Stimulated activated CD8-positive, alpha-beta memory T cell treated with anti-CD3 and anti-CD28 coated beads, Interleukin-15, amount 100 ng/mL, for 4 hours (primary cell): ENCODE data around the gene ITPRID1.

Source experiments
- DNase-seq, 2 donors: peaks; one replicate each; pipeline ENCODE4 v3.0.0-alpha.2; 2020; ENCODE audit warnings: low read depth in 2 of 2

The ITPRID1 gene

DNA sequence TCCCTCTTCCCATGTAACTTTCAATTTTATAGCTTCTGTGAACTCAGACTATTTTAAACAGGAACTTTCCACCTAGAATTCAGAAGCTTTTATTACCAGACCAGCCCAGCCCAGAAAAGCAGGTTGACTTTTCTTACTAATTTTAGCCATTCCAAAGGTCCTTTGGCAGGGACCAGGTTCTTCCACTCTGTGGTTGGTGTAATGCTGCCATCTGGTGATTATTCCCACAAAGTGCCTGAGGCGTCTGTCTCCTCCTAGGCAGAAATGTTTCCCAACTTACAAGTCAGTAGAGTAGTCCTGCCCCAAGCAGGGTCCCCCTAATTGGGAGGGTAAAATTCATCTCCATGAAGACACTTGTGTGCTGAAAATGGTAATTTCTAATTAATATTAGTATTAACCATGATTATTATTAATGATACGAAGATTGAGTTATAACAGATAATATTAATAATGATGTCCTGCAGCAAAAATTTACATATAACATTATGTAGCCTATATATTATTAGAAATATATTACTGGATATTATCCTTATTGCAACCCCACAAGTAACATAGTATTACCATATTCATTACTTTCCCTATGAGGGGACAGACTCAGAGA, 120.1 kb downstream of the ITPRID1 start:
- no peak for DNase-seq

DNA sequence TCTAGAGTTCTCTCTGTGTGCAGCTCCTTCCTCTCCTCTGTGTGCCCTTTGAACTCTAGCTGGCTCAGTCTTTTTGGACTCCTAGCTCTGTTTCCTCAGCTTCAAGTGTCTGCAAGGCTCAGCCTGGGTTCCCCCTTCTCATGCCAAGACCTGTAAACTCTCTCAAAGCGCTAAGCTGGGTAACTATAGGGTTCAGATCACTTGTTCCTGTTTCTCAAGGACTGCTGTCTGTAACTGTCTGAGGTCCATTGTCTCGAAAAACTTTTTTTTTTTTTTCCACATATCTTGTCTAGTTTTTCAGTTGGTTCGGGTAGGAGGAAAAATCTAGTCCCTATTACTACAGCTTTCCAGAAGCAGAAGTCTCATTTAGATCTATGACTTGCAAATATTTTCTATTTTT, 126.5 kb downstream of the ITPRID1 start:
- no peak for DNase-seq

DNA sequence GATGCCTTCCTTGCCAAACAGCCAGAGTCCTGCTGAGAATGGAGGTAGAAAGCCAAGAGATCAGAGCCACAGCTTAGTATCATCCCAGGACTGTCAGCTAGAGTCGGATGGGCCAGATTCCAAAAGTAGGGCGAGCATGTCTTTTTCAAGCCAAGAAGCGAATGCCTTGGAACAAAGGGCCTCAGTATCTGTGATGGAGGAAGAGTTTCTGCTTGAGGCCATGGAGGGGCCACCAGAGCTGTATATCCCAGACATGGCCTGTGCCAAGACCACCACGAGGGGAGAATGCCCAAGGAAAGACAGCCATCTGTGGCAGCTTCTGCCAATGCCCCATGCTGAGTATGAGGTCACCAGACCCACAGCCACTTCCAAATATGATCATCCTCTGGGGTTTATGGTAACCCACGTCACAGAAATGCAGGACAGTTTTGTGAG, 128.8 kb downstream of the ITPRID1 start:
- DNase-seq = no peak

DNA sequence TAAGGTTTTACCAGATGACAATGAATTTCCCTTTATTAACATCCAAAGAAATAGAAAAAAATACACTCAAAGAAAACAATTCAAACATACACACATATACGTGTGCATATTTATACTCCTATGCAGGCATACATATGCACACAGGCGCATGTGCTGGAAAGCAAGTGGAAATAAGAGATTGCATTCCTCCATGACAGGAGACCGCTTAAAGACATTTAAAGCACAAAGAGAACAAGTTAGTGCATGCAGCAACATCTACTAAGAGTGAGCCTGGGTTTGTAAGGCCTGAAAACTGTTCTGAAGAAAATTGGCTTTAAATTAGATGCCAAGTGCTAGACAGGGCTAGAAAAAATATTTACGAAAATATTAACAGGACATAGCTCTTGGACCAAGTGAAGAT, 133.1 kb downstream of the ITPRID1 start:
- DNase-seq = no peak

DNA sequence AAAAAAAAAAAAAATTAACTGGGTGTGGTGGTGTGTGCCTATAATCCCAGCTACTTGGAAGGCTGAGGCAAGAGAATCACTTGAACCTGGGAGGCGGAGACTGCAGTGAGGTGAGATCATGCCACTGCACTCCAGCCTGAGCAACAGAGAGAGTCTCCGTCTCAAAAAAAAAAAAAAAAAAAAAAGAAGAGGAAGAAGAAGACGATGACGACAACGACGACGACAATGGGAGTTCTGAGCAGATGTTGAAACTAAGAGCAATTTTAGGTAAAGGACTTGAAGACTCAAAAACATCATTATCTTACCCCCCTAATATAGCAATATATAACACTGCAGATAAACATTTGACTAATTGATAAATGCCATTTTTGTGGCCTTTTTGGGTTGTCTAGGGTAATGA, 133.6 kb downstream of the ITPRID1 start:
- no peak for DNase-seq

DNA sequence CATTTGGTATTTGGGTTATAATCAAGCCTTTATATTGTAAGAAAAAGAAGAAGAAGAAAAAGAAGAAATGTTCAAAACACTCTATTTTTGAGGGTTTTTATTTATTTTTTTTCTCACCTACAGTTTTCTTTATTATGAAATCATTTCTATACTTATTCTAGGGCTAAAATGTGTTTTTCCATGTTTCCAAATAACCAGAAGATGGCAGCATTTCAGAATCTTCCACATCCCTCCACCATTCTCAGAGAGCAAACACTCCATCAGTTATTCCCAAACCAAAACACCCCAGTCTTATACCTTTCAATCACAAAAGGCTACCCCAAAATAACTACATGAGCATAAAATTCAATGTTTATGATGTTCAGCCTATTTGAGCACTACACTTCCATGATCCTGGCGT, 134.4 kb downstream of the ITPRID1 start:
- no peak for DNase-seq

DNA sequence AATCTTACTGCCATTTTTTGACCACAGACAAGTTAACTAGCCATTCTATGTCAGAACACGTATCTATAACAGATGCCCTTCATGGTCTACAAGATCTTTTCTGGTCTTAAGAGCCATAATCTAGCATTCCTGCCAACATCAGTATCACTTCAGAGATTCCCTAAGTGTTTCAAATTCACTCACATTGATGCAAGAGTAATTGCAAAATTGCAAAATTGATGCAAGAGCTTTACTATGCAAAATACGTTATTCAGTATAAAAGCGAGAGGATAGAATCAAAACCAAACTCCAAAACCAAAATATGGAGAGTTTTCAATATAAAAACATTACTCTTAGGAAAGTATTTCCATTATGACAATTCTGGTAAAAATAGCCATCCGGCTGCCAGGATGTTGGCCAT, 135.0 kb downstream of the ITPRID1 start:
- DNase-seq = no peak

DNA sequence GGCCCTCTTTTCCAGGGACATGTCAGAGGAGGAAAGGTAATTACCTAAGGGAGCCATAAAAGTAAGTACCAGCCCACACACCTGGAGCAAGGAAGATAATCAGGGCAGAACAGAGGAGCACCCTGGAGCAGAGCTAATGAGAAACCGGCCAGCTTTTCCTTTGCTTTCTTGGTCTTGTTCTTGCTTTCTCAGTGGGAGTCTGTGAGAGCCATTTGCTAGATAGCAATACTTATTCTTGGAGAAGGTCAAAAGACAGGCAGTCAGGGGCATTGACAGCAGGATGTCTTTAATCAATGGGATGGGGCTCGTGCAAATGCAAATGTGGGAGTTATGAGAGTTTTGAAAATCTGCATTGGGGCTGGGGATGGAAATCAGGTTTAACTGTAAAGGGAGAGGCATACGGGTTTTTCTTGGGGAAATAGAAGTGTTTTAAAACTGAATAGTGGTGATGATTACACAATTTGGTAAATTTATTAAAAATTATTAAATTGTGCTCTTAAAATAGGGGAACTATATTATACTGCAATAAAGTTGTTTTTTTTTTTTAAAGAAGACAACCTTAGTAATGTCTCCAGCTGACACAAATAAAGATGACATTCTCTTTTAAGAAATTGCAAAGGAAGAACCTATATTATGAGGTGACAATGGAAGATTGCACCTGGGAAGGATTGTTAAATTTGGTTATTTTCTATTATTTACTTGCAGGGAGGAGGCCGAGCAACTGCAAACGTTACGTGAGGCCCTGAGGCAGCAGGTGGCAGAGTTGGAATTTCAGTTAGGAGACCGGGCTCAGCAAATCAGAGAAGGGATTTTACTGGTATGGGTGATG, 137.6 kb downstream of the ITPRID1 start:
- DNase-seq = no peak

DNA sequence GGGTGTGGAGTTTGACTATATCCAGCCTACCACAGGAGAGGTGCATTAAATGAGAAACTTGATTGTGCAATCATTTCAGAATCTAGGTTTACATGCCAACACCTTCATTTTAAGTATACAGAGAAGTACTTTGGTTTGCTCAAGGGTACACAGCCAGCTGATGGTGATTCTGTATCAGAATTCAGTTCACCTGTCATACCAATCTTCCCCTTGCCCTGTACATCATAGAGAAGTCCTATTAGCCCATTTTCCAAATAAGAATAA, 138.1 kb downstream of the ITPRID1 start:
- DNase-seq = no peak

DNA sequence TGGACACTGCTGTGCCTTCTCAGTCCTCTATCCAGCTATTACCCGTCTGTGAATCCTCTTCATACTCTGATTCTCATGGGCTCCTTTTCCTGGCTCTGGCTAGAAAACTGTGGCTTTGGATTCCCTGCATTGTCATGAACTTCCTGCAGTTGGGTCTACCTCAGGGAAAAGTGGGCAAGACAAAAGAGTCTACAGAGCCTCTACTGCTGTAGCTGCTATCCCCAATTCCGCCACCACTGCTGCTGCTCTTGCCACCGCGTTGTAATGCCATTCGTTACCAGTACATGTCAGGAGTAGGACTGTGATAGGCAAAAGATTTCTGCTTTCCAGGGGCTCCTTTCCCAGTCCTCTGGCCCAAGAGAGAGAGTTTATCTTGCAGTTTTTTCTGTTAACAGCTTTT, 149.2 kb downstream of the ITPRID1 start:
- DNase-seq = no peak

DNA sequence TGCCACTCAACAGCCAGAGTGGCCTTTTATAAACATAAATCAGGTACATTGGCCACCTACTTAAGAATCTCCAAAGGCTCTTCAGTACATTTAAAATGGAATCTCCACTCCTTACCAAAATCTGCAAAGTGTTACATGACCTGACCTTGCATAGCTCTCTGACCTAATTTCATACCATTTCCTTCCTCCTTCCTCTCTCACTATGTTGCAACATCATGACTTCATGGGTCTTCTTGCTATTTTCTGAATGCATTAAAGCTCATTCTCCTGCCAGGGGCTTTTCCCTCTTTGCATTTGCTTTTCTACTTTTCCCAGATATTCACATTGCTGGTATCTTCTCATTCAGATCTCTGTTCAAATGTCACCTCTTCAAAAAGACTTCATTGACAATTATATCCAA, 151.0 kb downstream of the ITPRID1 start:
- no peak for DNase-seq

DNA sequence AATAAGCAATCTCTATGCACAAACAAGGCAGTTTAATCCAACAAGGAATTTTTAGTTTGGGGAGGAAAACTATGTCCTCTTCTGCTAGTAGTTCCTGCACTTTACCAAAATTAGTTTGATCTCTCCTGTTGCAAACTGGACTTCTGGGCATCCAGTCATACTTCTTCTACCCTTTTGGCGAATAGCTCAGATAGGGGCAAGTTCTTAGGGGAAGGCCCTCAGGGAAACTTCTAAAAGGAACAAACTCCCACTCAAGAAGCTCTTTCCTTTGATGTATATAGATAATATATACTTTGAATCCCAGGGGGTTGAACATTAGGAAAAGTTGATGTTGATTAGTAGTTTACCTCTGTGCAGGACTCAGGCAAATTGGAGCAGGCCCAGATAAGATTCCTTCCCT, 151.7 kb downstream of the ITPRID1 start:
- DNase-seq = no peak

DNA sequence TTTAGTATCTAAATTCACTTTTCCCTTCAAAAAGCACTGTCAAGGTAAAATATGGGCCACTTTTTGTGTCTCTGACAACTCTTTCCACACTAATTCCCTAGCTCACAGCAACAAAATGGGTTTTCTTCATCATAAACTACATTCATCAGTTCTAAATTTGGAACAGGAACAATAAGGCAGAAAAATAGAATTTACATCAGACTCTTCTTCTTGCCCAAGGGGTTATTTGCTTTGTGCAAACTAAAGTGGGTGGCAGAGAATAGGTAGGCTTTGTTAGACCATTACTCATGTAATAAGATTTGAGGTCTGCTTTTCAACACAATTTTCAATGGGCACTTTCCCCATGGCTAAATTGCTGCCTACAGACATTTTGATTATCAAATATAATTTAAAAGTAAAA, 155.6 kb downstream of the ITPRID1 start:
- DNase-seq = no peak

DNA sequence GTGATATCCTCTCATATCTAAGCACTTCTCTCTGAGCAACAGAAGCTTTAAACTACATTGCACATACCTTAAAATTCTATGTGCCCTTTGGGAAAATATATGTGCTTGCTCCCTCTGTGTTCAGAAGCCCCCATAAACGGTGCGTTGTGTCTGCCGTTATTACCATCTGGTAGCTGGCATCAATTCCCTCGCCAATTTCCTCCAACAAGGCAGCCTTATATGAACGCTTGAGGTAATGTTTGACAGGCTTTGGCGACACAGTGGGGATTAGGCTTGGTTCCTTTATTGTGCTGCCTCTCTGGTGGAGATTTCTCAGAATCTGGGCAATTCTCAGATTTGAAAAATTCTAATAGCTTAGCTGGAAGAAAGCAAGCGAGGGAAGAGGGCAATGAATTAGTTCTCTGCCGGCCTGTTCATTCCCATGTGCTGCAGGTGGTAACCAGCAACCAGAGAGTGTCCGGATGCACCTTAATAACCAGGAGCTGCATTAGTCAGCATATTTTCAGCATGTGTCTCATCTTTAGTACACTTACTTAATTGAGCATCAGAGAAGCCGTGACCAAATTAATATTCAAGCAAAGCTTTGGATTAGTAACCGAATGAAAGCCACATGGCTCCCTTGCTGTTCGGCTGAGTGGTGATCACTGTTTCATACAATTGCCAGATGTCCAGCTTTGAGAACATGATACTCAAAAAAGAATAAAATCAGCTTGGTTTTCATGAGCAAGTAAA, 165.8 kb downstream of the ITPRID1 start:
- DNase-seq = no peak

DNA sequence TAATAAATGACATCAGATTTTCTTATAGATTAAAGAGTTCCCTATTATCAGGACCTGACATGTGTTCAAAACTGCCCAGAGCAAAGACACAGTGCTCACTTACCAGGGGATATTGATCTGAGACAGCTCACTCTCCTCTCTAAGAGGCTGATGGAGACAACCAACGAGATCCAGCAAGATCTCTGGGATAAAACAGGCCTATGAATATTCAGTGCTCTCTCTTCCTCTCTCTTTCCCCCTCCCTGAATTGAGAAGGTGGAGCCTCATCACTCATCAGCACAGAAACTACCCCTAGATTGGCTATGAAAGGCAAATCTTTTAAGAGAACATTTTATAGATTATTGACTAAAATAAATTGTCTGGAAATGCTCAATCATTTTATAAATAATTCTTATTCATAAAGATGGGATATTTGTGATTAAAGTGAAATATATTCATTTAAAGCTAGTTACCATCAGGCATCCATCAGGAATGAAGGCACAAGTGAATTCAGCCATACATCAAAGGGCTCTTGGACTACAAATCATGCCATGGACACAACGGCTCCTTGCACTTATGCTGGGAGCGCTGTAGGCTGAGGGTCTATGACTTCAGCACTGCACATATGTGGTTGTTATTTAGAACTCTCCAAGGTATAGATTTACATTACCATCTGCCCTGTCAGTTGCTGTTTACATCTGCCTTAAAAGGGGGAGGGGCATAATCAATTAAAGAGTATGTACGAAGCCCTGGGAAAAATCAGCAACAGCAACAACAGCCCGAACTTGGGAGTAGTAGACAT, 169.7 kb downstream of the ITPRID1 start:
- no peak for DNase-seq

DNA sequence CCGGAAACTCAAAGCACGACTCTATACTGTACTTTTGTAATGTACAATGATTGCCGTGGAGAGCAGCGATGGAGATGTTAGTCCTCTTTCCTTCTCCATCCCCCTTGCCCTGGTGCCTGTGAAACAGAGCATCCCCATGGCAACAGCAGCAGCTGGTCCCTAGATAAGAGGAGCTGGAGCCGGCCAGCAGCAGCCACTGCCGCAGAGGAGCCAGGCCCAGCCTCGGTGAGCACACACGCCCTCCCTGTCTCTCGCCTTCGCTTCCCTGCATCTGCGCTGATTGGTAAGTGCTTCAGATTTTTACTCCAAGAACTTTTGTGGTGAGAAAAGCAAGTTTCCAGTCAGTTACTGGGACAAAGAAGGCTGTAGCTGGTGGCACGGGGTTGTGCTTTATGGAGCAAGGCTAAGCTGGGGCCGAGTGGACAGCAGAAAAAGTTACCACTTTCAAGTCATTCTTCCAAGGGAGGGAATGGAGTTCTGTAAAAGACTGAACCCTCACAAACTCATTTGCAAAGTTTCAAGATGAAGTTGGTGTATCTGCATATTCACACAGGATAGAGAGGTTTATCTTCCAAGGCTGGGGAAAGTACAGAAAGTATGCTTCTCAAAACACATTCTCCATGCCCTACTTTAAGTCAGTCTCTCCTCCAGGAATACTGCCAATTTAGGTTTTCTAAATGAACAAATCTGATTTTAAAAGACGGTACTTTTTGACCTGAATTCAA, 173.3 kb downstream of the ITPRID1 start, which contains the start of gene PPP1R17:
Gene PPP1R17 (plus strand): TSS at position 192 of the 725 bp plus-strand sequence. CDS start 5,227 bp downstream, outside the sequence.
- DNase-seq = no peak

DNA sequence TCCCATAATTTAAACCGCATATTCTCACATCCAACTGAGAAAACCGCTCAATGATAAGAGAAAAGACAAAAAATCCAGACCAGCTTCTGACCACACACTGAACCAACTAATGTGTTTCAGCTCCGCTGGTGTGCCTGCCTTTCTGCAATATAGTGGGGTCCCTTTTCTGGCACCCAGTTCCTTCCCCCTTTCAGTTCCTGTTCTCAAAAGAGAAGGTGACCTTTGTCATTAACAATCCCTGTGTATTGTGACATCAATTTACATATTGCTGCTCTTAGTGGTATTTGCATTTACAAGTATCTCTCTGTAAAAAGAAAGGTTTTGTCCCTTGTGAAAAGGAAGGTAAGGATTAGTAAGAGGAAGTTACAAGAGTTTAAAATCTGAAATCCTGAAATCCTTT, 174.5 kb downstream of the ITPRID1 start:
- no peak for DNase-seq

DNA sequence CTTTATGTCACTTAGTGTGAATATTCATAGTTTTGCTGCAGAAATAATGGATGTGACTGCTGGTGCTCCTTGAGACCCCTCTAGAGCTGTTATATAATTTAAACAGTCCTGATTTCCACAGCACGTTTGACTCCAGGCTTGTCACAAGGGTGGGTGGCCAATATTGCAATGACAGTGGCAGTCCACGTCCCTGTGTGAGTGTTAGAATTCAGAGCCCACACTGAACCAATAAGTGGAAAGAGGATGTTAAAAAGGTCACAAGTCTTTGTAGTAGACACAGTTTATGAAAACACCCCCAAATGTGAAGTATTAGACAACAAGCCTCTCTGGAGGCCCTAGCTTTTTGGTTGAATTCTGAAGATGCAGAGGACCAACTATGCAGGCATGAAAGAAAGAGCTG, 175.1 kb downstream of the ITPRID1 start:
- no peak for DNase-seq

DNA sequence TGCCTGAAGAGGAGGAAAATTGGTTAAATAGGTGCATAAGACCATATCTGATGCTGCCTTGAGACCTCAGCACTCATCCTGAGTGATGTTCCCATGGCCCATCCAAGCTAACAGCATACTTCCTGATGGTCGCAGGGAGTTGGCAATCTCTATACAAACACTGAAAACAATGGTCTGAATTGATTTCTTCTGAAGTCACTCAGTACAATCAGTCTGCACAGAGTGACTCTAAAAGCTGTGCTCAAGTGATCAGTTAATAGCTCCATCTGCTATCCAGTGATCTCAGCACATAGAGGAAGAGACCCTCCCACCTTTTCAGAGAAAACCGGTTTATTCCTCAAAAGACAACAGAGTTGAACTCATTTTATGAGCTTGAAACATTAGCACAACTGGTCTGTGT, 177.0 kb downstream of the ITPRID1 start:
- no peak for DNase-seq

DNA sequence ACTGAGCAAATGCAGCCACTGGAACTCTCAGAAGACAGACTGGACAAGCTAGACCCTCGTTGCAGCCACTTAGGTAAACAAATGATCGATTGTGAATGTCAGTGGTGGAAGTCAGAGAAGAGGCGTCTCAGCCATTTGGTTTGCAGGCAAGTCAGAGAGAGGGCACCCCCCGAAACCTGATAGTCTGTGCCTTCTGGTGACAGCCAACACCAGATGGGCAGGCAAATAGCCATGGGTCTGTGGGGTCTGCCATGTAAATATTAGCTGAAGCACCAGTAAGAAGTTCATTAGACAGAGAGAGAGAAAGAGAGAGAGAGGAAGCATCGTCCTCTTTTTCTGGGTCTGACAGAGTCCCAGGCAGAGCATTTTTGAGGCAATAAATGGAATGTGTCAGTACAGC, 178.6 kb downstream of the ITPRID1 start:
- no peak for DNase-seq

DNA sequence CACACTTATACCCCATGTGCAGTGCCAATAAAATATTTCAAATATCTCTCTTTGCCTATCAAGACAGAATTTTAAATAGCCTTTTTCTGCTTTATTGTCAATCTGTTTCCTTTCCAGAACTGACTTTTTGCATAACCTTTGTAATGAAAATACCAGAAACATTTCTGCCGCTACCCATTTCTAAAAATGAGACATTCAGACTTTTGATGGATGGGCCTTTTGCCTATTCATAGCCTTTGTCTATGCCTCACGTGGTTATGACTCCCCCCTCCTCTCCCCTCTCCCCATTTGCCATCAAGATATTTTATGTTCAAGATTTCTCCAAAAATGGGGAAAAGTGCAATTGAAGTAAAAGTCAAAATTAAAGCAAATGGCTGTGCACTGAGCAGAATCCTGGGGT, 179.0 kb downstream of the ITPRID1 start:
- DNase-seq = no peak
